Measurements from ENCODE around the gene CADPS2.

DNA sequence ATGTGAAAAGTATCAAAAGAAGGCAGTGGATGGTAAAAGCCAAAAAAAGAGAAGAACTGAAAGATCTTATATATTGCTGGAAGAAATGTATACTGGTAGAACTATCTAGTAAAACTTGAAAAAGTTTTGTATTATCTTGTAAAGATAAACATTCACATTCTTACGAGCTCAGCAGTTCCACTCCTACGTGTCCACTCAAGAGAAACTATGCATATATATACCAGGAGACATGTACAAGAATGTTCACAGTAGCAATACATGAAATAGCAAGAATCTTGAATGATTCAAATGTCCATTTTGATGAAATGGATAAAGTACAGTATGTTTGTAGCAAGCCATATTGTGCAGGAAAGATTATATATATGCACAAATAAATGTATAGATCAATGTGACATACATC is 342.4 kb downstream of the CADPS2 start:
- TF ChIP-seq, protein P1, sequence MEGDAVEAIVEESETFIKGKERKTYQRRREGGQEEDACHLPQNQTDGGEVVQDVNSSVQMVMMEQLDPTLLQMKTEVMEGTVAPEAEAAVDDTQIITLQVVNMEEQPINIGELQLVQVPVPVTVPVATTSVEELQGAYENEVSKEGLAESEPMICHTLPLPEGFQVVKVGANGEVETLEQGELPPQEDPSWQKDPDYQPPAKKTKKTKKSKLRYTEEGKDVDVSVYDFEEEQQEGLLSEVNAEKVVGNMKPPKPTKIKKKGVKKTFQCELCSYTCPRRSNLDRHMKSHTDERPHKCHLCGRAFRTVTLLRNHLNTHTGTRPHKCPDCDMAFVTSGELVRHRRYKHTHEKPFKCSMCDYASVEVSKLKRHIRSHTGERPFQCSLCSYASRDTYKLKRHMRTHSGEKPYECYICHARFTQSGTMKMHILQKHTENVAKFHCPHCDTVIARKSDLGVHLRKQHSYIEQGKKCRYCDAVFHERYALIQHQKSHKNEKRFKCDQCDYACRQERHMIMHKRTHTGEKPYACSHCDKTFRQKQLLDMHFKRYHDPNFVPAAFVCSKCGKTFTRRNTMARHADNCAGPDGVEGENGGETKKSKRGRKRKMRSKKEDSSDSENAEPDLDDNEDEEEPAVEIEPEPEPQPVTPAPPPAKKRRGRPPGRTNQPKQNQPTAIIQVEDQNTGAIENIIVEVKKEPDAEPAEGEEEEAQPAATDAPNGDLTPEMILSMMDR (conservative IDR thresholded peaks at IDR 0.05 in 1 of 2, IDR thresholded peaks at IDR 0.05 in 1 of 2; ENCODE audit: extremely low read depth in 1 of 2, insufficient read depth in 1 of 2, low read depth in 1 of 2, low read length in 2 of 2) = no peak
- no peak for TF ChIP-seq EZH2 (IDR thresholded peaks at IDR 0.05; ENCODE audit: borderline replicate concordance, low read length)
